ENCODE measurements around the gene GRXCR1.

GRXCR1 gene

GRCh38 chr4:42923431-42923830 lies 30.9 kb downstream of the GRXCR1 start:
- Histone ChIP-seq H3K27ac (ENCODE audit: low read depth in 2 of 2, low read length in 2 of 2) (no peak overlapping the region), H3K4me1 (ENCODE audit: control insufficient read depth in 2 of 2, insufficient read depth in 2 of 2, low read length in 2 of 2) (no peaks in the 10 kb centered on the region), H3K9me3 (ENCODE audit: control insufficient read depth in 2 of 2, low read length in 2 of 2) (no peaks in the 10 kb centered on the region), H3K9ac (ENCODE audit: low read depth in 1 of 2, low read length in 2 of 2) (no peak overlapping the region), H3K27me3 (ENCODE audit: control insufficient read depth in 2 of 2, insufficient read depth in 2 of 2, low read length in 2 of 2) (no peaks in the 10 kb centered on the region), H3K36me3 (ENCODE audit: control insufficient read depth in 2 of 2, insufficient read depth in 2 of 2, low read length in 2 of 2) (no peaks in the 10 kb centered on the region), H3K4me3 (ENCODE audit: low read length in 2 of 2) (no peak overlapping the region)

- H3K4me1 ChIP-seq (ENCODE audit: control insufficient read depth in 2 of 2, insufficient read depth in 2 of 2, low read length in 2 of 2), result no peaks in the 10 kb centered on the region
- no peaks in the 10 kb centered on the region for H3K9me3 ChIP-seq (ENCODE audit: control insufficient read depth in 2 of 2, low read length in 2 of 2)
Measured at GRCh38 chr4:42925921-42926320, 33.4 kb downstream of the GRXCR1 start.

GRCh38 chr4:42927946-42928345 lies 35.4 kb downstream of the GRXCR1 start:
- no peaks in the 10 kb centered on the region for H3K36me3 ChIP-seq (ENCODE audit: control insufficient read depth in 2 of 2, insufficient read depth in 2 of 2, low read length in 2 of 2)
- H3K27me3 ChIP-seq (ENCODE audit: control insufficient read depth in 2 of 2, insufficient read depth in 2 of 2, low read length in 2 of 2), result no peaks in the 10 kb centered on the region
- H3K9me3 ChIP-seq (ENCODE audit: control insufficient read depth in 2 of 2, low read length in 2 of 2), result no peaks in the 10 kb centered on the region
- no peak overlapping the region for H3K27ac ChIP-seq (ENCODE audit: low read depth in 2 of 2, low read length in 2 of 2)
- H3K4me1 ChIP-seq (ENCODE audit: control insufficient read depth in 2 of 2, insufficient read depth in 2 of 2, low read length in 2 of 2), result no peaks in the 10 kb centered on the region
- no peak overlapping the region for H3K4me3 ChIP-seq (ENCODE audit: low read length in 2 of 2)
- H3K9ac ChIP-seq (ENCODE audit: low read depth in 1 of 2, low read length in 2 of 2), result no peak overlapping the region

More at GRCh38 chr4:42925921-42926320, 33.4 kb downstream of the GRXCR1 start:
- Histone ChIP-seq H3K36me3 (ENCODE audit: control insufficient read depth in 2 of 2, insufficient read depth in 2 of 2, low read length in 2 of 2) (no peaks in the 10 kb centered on the region), H3K27me3 (ENCODE audit: control insufficient read depth in 2 of 2, insufficient read depth in 2 of 2, low read length in 2 of 2) (no peaks in the 10 kb centered on the region), H3K4me3 (ENCODE audit: low read length in 2 of 2) (no peak overlapping the region), H3K9ac (ENCODE audit: low read depth in 1 of 2, low read length in 2 of 2) (no peak overlapping the region), H3K27ac (ENCODE audit: low read depth in 2 of 2, low read length in 2 of 2) (no peak overlapping the region)

GRCh38 chr4:42928582-42928981 lies 36.1 kb downstream of the GRXCR1 start:
- H3K27me3 ChIP-seq (ENCODE audit: control insufficient read depth in 2 of 2, insufficient read depth in 2 of 2, low read length in 2 of 2), result no peaks in the 10 kb centered on the region
- H3K9me3 ChIP-seq (ENCODE audit: control insufficient read depth in 2 of 2, low read length in 2 of 2), result no peaks in the 10 kb centered on the region
- no peaks in the 10 kb centered on the region for H3K36me3 ChIP-seq (ENCODE audit: control insufficient read depth in 2 of 2, insufficient read depth in 2 of 2, low read length in 2 of 2)
- no peak overlapping the region for H3K4me3 ChIP-seq (ENCODE audit: low read length in 2 of 2)
- H3K9ac ChIP-seq (ENCODE audit: low read depth in 1 of 2, low read length in 2 of 2), result no peak overlapping the region
- H3K27ac ChIP-seq (ENCODE audit: low read depth in 2 of 2, low read length in 2 of 2), result no peak overlapping the region
- no peaks in the 10 kb centered on the region for H3K4me1 ChIP-seq (ENCODE audit: control insufficient read depth in 2 of 2, insufficient read depth in 2 of 2, low read length in 2 of 2)

- Histone ChIP-seq H3K27me3 (ENCODE audit: control insufficient read depth in 2 of 2, insufficient read depth in 2 of 2, low read length in 2 of 2) (no peaks in the 10 kb centered on the region), H3K27ac (ENCODE audit: low read depth in 2 of 2, low read length in 2 of 2) (no peak overlapping the region), H3K9ac (ENCODE audit: low read depth in 1 of 2, low read length in 2 of 2) (no peak overlapping the region), H3K9me3 (ENCODE audit: control insufficient read depth in 2 of 2, low read length in 2 of 2) (no peaks in the 10 kb centered on the region), H3K4me1 (ENCODE audit: control insufficient read depth in 2 of 2, insufficient read depth in 2 of 2, low read length in 2 of 2) (no peaks in the 10 kb centered on the region), H3K36me3 (ENCODE audit: control insufficient read depth in 2 of 2, insufficient read depth in 2 of 2, low read length in 2 of 2) (no peaks in the 10 kb centered on the region), H3K4me3 (ENCODE audit: low read length in 2 of 2) (no peak overlapping the region)
Measured at GRCh38 chr4:42942216-42942615, 49.7 kb downstream of the GRXCR1 start.

- Histone ChIP-seq H3K27me3 (ENCODE audit: control insufficient read depth in 2 of 2, insufficient read depth in 2 of 2, low read length in 2 of 2) (no peaks in the 10 kb centered on the region), H3K4me1 (ENCODE audit: control insufficient read depth in 2 of 2, insufficient read depth in 2 of 2, low read length in 2 of 2) (no peaks in the 10 kb centered on the region), H3K9me3 (ENCODE audit: control insufficient read depth in 2 of 2, low read length in 2 of 2) (no peaks in the 10 kb centered on the region), H3K9ac (ENCODE audit: low read depth in 1 of 2, low read length in 2 of 2) (no peak overlapping the region), H3K27ac (ENCODE audit: low read depth in 2 of 2, low read length in 2 of 2) (no peak overlapping the region), H3K4me3 (ENCODE audit: low read length in 2 of 2) (no peak overlapping the region), H3K36me3 (ENCODE audit: control insufficient read depth in 2 of 2, insufficient read depth in 2 of 2, low read length in 2 of 2) (no peaks in the 10 kb centered on the region)
Measured at GRCh38 chr4:42945874-42946273, 53.4 kb downstream of the GRXCR1 start.

- H3K9ac ChIP-seq (ENCODE audit: low read depth in 1 of 2, low read length in 2 of 2), result no peak overlapping the region
- no peaks in the 10 kb centered on the region for H3K4me1 ChIP-seq (ENCODE audit: control insufficient read depth in 2 of 2, insufficient read depth in 2 of 2, low read length in 2 of 2)
- no peaks in the 10 kb centered on the region for H3K36me3 ChIP-seq (ENCODE audit: control insufficient read depth in 2 of 2, insufficient read depth in 2 of 2, low read length in 2 of 2)
- H3K9me3 ChIP-seq (ENCODE audit: control insufficient read depth in 2 of 2, low read length in 2 of 2), result no peaks in the 10 kb centered on the region
- no peak overlapping the region for H3K4me3 ChIP-seq (ENCODE audit: low read length in 2 of 2)
- H3K27me3 ChIP-seq (ENCODE audit: control insufficient read depth in 2 of 2, insufficient read depth in 2 of 2, low read length in 2 of 2), result no peaks in the 10 kb centered on the region
- H3K27ac ChIP-seq (ENCODE audit: low read depth in 2 of 2, low read length in 2 of 2), result no peak overlapping the region
Measured at GRCh38 chr4:42953321-42953720, 60.8 kb downstream of the GRXCR1 start.

GRCh38 chr4:42954963-42955669 lies 62.6 kb downstream of the GRXCR1 start:
- H3K27me3 ChIP-seq (ENCODE audit: control insufficient read depth in 2 of 2, insufficient read depth in 2 of 2, low read length in 2 of 2), result no peaks in the 10 kb centered on the region
- no peak overlapping the region for H3K9ac ChIP-seq (ENCODE audit: low read depth in 1 of 2, low read length in 2 of 2)
- H3K4me3 ChIP-seq (ENCODE audit: low read length in 2 of 2), result no peak overlapping the region
- H3K9me3 ChIP-seq (ENCODE audit: control insufficient read depth in 2 of 2, low read length in 2 of 2), result no peaks in the 10 kb centered on the region
- no peak overlapping the region for H3K27ac ChIP-seq (ENCODE audit: low read depth in 2 of 2, low read length in 2 of 2)
- H3K36me3 ChIP-seq (ENCODE audit: control insufficient read depth in 2 of 2, insufficient read depth in 2 of 2, low read length in 2 of 2), result no peaks in the 10 kb centered on the region
- no peaks in the 10 kb centered on the region for H3K4me1 ChIP-seq (ENCODE audit: control insufficient read depth in 2 of 2, insufficient read depth in 2 of 2, low read length in 2 of 2)

- H3K4me1 ChIP-seq (ENCODE audit: control insufficient read depth in 2 of 2, insufficient read depth in 2 of 2, low read length in 2 of 2), result no peaks in the 10 kb centered on the region
- no peak overlapping the region for H3K27ac ChIP-seq (ENCODE audit: low read depth in 2 of 2, low read length in 2 of 2)
- no peaks in the 10 kb centered on the region for H3K27me3 ChIP-seq (ENCODE audit: control insufficient read depth in 2 of 2, insufficient read depth in 2 of 2, low read length in 2 of 2)
- H3K4me3 ChIP-seq (ENCODE audit: low read length in 2 of 2), result no peak overlapping the region
- peaks cover 0 to 1% of the 10 kb centered on the region in 2 donors for H3K9me3 ChIP-seq (ENCODE audit: control insufficient read depth in 2 of 2, low read length in 2 of 2)
- H3K36me3 ChIP-seq (ENCODE audit: control insufficient read depth in 2 of 2, insufficient read depth in 2 of 2, low read length in 2 of 2), result no peaks in the 10 kb centered on the region
- no peak overlapping the region for H3K9ac ChIP-seq (ENCODE audit: low read depth in 1 of 2, low read length in 2 of 2)
Measured at GRCh38 chr4:42955746-42956505, 63.4 kb downstream of the GRXCR1 start.

GRCh38 chr4:42965326-42965725 lies 72.8 kb downstream of the GRXCR1 start:
- no peaks in the 10 kb centered on the region for H3K36me3 ChIP-seq (ENCODE audit: control insufficient read depth in 2 of 2, insufficient read depth in 2 of 2, low read length in 2 of 2)
- H3K4me1 ChIP-seq (ENCODE audit: control insufficient read depth in 2 of 2, insufficient read depth in 2 of 2, low read length in 2 of 2), result no peaks in the 10 kb centered on the region
- no peak overlapping the region for H3K27ac ChIP-seq (ENCODE audit: low read depth in 2 of 2, low read length in 2 of 2)
- H3K4me3 ChIP-seq (ENCODE audit: low read length in 2 of 2), result no peak overlapping the region
- no peak overlapping the region for H3K9ac ChIP-seq (ENCODE audit: low read depth in 1 of 2, low read length in 2 of 2)
- H3K9me3 ChIP-seq (ENCODE audit: control insufficient read depth in 2 of 2, low read length in 2 of 2), result peaks cover 0 to 2% of the 10 kb centered on the region in 2 donors
- H3K27me3 ChIP-seq (ENCODE audit: control insufficient read depth in 2 of 2, insufficient read depth in 2 of 2, low read length in 2 of 2), result no peaks in the 10 kb centered on the region
